Brain microvascular endothelial cell (primary cell): Measurements from ENCODE around the gene RIOK2.

Source experiments
- DNase-seq: peaks from one replicate; pipeline ENCODE4 v3.0.0-alpha.2; 2020
- H3K27ac ChIP-seq: fragments of 250-450 bp; sonication (Bioruptor Pico); 2 replicates; pipeline ENCODE4 v1.5.1; 2020; ENCODE audit warnings: mild to moderate bottlenecking, moderate library complexity
- H3K27me3 ChIP-seq: fragments of 250-450 bp; sonication (Bioruptor Pico); replicated peaks from 2 replicates; pipeline ENCODE4 v1.5.1; 2020; ENCODE audit warnings: mild to moderate bottlenecking
- H3K36me3 ChIP-seq: fragments of 250-450 bp; sonication (Bioruptor Pico); replicated peaks from 2 replicates; pipeline ENCODE4 v1.5.1; 2020; ENCODE audit warnings: mild to moderate bottlenecking
- H3K4me3 ChIP-seq: 2 replicates; pipeline ENCODE4 v1.5.1; 2011; ENCODE audit warnings: low read depth, mild to moderate bottlenecking, control low read depth, low read length, moderate library complexity
- in situ Hi-C: cut with HindIII; loops from 2 replicates; pipeline ENCODE4 v1.10.0; 2017; ENCODE audit warnings: low sequenced_read_pairs, low pct_ligation_motif_present
- TF ChIP-seq, protein P1 (sequence below): IDR thresholded peaks from 2 replicates; pipeline ENCODE4 v1.5.1; 2011; ENCODE audit warnings: low read depth, mild to moderate bottlenecking, moderate library complexity, low read length, control low read depth, inconsistent platforms; ENCODE audit errors: missing control alignments

The RIOK2 gene

DNA sequence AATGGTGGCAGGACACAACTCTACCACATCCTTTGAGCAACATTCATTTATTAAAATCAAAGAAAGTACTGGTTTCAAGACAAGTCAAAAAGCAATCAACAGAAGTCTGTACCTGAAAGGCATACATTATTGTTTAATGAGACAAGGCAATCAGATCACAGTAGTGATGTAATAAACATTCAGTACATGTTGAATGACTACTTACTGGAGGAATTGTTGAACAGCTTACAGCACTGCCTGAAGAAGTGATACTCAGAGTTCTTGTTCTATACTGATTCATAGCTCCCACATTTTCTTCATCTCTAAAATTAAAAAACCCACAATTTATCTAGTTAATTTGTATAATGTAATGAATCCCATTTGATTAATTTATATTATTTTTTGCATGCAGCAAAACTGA is 18.2 kb downstream of the RIOK2 start:
- TF ChIP-seq, protein P1, sequence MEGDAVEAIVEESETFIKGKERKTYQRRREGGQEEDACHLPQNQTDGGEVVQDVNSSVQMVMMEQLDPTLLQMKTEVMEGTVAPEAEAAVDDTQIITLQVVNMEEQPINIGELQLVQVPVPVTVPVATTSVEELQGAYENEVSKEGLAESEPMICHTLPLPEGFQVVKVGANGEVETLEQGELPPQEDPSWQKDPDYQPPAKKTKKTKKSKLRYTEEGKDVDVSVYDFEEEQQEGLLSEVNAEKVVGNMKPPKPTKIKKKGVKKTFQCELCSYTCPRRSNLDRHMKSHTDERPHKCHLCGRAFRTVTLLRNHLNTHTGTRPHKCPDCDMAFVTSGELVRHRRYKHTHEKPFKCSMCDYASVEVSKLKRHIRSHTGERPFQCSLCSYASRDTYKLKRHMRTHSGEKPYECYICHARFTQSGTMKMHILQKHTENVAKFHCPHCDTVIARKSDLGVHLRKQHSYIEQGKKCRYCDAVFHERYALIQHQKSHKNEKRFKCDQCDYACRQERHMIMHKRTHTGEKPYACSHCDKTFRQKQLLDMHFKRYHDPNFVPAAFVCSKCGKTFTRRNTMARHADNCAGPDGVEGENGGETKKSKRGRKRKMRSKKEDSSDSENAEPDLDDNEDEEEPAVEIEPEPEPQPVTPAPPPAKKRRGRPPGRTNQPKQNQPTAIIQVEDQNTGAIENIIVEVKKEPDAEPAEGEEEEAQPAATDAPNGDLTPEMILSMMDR = no peak
- DNase-seq = no peak
- Histone ChIP-seq H3K27ac (no peak overlapping the region), H3K27me3 (no peaks in the 10 kb centered on the region), H3K36me3 (peaks cover 50% of the 10 kb centered on the region), H3K4me3 (no peak overlapping the region)
- in situ Hi-C loops = no loop called here

DNA sequence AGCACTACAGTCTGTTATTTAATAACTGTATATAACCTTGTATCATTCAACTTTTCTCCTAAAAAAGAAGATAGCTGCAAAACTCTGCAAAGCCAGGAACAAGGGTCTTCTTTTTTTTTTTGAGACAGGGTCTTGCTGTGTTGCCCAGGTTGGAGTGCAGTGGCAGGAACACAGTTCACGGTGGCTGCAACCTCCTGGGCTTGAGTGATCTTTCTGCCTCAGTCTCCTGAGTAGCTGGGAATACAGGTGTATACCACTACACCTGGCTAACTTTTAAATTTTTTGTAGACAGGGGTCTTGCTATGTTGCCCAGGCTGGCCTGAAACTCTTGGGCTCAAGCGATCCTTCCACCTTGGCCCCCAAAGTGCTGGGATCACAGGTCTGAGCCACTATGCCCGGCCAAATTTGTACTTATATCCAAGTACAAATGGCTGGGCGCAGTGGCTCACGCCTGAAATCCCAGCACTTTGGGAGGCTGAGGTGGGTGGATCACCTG is 19.2 kb downstream of the RIOK2 start:
- in situ Hi-C loops = no loop called here
- Histone ChIP-seq H3K27ac (no peak overlapping the region), H3K4me3 (no peak overlapping the region), H3K36me3 (peaks cover 48% of the 10 kb centered on the region), H3K27me3 (no peaks in the 10 kb centered on the region)
- no peak for DNase-seq
- TF ChIP-seq, protein P1 = no peak

DNA sequence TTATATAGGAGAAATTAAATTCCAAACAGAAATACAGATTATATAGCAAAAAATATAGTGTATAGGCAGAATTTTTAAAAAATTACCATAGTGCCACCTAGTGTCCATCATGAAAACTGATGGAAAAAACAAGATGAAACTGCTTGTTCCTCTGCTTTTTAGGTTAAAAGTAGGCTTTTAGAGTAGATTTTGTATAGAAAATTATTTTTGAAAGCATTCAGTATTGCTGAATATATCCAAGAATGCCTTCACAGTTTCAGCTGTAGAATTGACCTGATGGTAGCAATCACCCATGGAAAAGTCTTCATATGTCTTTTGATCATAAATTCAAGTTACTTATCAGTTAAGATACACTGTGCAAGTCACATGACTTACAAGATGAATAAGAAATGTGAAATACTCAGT is 19.7 kb downstream of the RIOK2 start:
- peaks cover 45% of the 10 kb centered on the region for H3K36me3 ChIP-seq
- TF ChIP-seq, protein P1 = peak; percentile 18
- H3K27ac ChIP-seq = no peak overlapping the region

DNA sequence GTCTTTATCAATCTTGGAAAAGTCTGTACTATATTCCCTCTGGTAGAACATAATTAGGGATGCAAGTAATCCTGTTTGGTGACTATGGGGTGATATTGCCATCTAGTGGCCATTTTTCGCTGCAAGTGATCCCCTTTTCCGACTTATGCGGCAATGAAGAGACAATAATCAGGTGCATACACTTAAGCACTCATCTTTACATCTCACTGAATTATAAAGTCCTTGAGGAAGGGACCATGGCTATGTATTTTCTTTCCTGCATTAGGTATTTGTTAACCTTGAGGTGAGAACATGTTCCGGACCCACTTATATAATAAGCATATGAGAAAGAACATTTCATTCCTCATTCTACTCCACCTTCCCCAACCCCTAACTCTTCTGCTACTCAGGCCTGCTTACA is 21.0 kb downstream of the RIOK2 start:
- no peaks in the 10 kb centered on the region for H3K27me3 ChIP-seq
- TF ChIP-seq, protein P1 = peak; percentile 83
- no peak overlapping the region for H3K4me3 ChIP-seq
- DNase-seq = peak; percentile 70
- in situ Hi-C loops = no loop called here
- no peak overlapping the region for H3K27ac ChIP-seq
- H3K36me3 ChIP-seq = peaks cover 40% of the 10 kb centered on the region

More for the DNA sequence above, 19.7 kb downstream of the RIOK2 start:
- no peaks in the 10 kb centered on the region for H3K27me3 ChIP-seq
- DNase-seq = no peak
- in situ Hi-C loops = no loop called here
- no peak overlapping the region for H3K4me3 ChIP-seq

DNA sequence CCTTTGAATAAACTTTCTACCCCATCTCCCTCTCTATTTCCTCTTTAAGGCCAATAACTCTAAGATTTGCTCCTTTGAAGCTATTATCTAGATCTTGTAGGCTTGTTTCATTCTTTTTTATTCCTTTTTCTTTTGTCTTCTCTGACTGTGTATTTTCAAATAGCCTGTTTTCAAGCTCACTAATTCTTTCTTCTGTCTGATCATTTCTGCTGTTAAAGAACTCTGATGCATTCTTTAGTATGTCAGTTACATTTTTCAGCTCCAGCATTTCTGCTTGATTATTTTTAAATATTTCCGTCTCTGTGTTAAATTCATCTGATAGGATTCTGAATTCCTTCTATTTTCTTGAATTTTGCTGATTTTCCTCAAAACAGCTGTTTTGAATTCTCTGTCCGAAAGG is 25.4 kb downstream of the RIOK2 start:
- no peaks in the 10 kb centered on the region for H3K27me3 ChIP-seq
- H3K36me3 ChIP-seq = peaks cover 20% of the 10 kb centered on the region
- H3K27ac ChIP-seq = no peak overlapping the region
- H3K4me3 ChIP-seq = no peak overlapping the region
- no peak for DNase-seq
- TF ChIP-seq, protein P1 = no peak
- in situ Hi-C loops = no loop called here

DNA sequence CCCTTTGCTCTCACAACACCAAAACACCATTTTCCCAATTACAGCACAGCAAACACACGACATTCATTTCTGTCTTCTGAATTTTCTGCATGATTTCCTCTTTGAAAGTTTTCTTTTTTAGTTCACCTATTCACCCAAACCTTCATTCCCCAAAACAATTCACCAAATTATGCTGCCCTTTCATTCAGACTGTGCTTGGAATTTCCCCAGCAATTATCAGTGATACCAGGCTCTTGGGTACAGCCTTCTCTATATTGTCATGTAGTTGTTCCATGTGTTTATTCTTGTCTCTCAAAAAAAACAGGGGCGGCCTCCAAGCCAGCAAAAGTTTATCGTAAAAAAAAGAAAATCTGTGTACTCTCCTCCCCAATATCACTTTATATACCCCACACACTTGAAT is 31.7 kb downstream of the RIOK2 start:
- no peaks in the 10 kb centered on the region for H3K36me3 ChIP-seq
- H3K27ac ChIP-seq = no peak overlapping the region
- H3K4me3 ChIP-seq = no peak overlapping the region
- H3K27me3 ChIP-seq = no peaks in the 10 kb centered on the region
- TF ChIP-seq, protein P1 = no peak
- DNase-seq = no peak
- in situ Hi-C loops = no loop called here
